GM19238 (cell line): ENCODE results near the gene OTOG.
"Not testable (repeated sequence)": the region's sequence is repeated elsewhere in the genome, so short reads cannot be mapped to it uniquely, and the experiment has no call there.

Experiments
- DNase-seq: peaks from one replicate; pipeline ENCODE4 v3.0.0; 2011; ENCODE audit warnings: low spot score; ENCODE audit not compliant: insufficient read length

The OTOG gene

DNA sequence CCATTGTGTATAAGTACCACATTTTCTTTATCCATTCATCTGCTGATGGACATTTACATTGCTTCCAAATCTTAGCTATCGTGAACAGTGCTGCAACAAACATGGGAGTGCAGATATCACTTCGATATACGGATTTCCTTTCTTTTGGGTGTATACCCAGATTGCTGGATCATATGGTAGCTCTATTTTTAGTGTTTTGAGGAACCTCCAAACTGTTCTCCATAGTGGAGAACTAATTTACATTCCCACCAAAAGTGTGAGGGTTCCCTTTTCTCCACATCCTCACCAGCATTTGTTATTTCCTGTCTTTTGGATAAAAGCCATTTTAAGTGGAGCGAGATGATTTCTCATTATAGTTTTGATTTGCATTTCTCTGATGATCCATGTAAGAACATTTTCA lies 75.7 kb downstream of the OTOG start:
- DNase-seq: not testable (repeated sequence)

DNA sequence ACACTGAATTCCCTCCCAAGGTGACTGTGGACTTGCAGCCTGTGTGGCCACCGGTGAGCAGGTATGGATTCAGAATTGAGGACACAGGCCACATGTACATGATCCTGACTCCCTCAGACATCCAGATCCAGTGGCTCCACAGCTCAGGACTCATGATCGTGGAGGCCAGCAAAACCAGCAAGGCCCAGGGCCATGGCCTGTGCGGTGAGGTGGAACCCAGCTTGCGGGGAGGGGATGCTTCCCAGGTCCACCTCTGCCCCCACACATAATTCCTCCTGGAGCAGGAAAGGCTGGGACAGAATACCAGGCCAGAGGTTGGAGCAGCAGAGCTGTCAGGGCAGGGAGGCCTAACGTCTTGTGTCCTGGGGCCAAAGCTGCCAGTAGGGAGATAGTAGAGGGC lies 82.1 kb downstream of the OTOG start:
- DNase-seq: no peak

DNA sequence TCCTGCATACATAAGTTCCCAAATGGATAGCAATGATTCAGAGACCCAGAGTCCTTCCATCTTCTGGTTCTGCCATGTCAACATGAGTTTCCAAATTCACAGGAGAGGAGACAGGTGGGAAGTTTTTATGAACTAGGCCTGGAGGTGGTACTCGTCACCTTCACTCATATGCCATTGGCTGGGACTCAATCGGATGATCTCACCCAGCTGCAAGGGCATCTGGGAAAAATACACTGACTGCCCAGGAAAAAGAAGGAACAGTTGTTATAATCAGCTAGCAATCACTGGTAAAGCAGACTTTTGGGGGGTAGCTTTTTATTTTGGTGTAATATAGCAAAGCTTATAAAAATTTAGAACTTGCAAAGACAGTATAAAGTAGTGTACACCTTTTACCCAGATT lies 83.9 kb downstream of the OTOG start:
- no peak for DNase-seq

DNA sequence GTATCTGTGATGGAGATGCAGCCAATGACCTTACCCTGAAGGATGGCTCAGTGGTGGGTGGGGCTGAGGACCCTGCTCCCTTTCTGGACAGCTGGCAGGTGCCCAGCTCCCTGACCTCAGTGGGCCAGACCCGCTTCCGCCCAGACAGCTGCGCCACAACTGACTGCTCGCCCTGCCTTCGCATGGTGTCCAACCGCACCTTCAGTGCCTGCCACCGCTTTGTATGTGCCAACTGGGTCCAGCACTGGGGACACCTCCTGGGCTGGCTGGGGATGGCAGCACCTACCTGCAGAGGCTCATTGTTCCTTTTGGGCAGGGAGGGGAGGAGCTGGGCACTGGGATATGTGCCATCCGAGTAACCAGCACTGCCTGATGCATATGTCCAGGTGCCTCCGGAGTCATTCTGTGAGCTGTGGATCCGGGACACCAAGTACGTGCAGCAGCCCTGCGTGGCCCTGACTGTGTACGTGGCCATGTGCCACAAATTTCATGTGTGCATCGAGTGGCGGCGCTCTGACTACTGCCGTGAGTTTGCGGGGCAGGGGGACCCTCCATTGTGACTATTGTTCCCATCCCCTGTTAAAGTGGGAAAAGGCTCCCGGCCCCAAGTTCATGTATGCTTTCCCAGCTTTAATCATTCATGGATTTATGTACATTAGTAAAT lies 84.8 kb downstream of the OTOG start:
- DNase-seq: no peak

DNA sequence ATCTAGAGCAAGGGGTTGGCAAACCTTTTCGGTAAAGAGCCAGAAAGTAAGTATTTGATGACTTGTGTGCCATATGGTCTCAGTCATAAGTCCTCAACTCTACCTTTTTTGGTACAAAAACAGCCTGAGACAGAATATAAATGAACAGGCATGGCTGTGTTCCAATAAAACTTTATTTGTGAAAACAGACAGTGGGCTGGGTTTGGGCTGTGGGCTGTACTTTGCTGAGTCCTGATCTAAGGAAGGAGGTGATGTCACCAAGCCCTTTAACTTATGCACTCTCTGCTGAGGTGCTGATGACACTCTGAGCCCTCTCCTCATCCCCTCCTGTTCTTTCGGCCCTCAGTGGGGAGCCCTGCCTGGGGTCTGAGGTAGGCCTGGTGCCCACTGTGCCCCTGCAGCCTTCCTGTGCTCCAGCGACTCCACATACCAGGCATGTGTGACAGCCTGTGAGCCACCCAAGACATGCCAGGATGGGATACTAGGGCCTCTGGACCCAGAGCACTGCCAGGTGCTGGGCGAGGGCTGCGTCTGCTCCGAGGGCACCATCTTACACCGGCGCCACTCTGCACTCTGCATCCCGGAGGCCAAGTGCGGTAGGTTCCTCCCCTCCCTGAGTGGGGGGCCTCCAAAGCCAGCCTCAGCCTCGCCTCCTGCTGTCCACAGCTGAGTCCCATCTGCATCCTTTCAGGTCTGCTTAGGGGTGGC lies 86.4 kb downstream of the OTOG start:
- no peak for DNase-seq

DNA sequence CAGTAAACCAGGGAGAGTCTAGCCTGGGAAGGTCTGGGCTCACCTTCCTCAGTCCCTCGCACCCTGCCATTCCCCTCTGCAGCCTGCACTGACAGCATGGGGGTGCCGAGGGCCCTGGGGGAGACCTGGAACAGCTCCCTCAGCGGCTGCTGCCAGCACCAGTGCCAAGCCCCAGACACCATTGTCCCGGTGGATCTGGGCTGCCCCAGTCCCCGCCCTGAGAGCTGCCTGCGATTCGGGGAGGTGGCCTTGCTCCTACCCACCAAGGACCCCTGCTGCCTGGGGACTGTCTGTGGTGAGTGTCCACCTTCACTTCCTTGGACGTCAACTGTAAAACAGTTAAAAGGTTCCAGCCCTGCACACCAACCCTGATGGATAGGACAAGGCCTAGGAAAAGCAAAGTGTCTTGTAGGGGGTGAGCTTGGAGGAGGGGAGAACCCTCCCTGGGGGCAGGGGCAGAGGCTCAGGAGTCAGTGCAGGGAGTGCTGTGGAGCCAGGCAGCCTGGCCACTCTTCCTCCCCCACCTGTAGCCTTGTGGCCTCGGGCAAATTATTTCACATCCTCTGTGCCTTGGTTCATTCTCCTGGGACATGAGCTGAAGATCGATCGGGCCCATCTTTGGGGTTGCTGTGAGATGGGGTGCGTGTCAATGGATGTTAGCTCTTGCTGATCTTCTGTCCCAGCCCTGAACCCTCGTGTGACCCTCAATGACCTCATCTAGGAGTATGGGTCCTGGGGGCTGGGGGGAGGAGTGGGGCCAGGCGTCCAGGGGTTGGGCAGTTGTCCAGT lies 87.1 kb downstream of the OTOG start:
- DNase-seq: no peak

DNA sequence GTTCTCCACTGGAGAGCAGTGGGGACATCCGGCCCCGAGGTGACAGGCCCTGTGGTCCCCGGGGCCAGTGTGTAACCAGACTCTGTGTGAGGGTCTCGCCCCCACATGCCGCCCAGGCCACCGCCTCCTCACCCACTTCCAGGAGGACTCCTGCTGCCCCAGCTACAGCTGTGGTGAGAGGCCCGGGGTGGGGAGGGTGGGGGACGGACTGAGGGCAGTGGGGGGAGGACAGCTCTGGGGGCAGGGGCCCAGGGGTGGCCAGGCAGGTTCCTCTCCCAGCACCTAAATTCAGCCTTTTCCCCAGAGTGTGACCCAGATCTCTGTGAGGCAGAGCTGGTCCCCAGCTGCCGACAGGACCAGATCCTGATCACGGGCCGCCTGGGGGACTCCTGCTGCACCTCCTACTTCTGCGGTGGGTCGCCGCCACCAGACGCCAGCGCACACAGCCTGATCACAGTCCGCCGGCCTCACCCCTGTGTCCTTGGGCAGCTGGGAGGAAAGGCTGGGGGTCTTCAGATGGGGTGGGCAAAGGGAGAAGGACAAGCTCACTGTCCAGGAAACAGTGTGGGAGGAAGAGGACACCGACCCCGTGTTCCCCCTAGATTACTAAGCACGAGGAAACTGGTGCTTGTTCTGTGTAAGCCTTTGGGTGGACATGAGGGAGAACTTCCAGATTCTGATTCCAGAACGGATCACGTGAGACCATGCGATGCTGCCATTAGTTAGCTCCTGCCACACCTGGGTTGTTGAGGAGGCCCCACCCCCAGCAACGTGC lies 87.9 kb downstream of the OTOG start:
- DNase-seq: no peak

DNA sequence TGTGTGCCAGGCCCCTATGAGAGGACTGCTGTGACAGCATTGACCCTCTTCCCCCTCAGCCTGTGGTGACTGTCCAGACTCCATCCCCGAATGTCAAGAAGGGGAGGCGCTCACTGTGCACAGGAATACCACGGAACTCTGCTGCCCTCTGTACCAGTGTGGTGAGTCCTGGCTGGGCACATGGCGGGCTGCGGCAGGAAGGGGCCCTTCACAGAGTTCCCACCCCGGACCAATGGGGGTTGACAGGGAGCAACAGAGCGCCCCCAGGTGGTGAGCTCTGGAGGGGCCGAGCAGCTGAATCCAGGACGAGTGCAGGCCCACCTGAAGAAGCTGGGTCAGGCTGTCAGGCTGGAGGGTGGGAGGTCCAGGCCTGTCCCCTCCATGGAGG lies 88.5 kb downstream of the OTOG start:
- DNase-seq: no peak

DNA sequence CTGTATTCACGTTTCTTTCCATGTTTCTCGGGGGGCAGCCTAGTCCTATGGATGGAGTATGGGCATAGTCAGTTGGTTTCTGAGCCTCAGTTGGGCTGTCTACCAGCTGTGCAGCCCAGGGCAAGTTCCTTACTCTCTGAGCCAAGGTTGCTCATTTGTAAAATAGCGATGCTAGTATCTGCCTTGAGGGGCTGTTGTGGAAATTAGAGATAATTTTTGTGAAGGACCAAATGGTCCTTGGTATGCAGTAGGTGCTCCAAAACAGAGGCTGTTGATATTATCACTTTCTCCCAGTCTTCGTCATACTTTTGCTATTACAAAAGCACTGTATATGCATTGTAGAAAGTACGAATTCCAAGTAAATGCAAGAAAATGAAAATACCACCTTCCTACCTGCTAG lies 89.7 kb downstream of the OTOG start:
- no peak for DNase-seq

DNA sequence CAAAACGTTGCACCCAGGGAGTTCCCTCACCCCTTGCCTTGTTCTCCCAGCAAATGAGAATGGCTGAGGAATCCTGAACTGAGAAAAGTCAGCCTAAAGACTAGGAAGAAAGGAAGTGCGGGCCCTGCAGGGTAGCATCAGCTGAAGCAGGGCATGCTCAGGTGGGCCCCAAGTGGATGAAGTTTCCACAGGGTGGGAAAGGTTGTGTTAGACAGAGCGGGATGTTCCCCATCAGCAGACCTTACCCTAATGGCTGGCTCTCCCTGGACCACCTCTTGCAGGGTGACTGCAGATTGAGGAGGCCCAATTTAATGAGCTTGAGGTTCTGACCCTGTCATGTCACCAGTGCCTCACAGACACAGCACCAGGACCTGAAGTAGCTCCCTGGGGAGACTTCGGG lies 90.8 kb downstream of the OTOG start:
- DNase-seq: no peak

DNA sequence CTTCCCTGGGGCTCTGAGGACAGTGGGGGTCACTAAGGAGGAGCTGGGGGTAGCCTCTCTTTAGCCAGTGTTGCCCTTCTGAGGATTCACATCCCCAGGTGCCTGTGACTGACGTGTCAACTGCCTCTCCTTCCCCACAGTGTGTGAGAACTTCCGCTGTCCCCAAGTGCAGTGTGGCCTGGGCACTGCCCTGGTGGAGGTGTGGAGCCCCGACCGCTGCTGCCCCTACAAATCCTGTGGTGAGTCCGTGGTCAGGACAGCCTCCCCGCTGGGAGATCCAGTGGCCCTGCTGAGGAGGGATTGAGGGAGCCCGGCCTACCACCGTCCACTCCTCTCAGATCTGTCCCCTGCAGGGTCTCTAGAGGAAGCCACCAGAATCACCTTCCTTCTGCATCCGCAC lies 91.3 kb downstream of the OTOG start:
- DNase-seq: no peak

DNA sequence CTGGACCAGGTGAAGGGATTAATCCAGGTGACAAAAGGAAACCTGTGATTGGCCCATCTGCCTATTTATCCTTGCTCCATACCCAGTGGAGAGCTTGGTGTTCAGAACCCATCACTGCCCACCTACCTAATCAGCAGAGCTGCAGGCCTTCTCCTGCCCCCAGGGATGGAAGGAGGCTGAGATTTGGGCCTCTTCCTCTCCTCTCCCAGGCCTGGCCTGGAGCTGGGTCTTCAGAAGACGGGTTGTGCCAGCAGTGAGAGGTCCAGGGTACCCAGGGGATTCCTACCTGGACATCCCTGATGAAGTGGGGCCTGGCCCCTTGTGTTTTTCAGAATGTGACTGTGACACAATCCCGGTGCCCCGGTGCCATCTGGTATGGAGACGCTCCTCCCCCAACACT lies 92.0 kb downstream of the OTOG start:
- DNase-seq: no peak

DNA sequence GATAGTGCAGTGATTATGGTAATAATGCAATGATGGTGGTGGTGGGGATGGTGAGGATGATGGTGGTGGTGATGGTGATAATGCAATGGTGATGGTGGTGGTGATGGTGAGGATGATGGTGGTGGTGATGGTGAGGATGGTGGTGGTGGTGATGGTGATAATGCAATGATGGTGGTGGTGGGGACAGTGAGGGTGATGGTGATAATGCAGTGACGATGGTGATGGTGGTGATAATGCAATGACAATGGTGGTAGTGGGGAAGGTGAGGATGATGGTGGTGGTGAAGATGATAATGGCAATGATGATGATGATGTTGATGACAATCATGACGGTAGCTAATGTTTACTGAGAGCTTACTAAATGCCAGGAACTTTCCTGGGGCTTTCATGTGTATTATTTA lies 92.7 kb downstream of the OTOG start:
- DNase-seq: no peak

DNA sequence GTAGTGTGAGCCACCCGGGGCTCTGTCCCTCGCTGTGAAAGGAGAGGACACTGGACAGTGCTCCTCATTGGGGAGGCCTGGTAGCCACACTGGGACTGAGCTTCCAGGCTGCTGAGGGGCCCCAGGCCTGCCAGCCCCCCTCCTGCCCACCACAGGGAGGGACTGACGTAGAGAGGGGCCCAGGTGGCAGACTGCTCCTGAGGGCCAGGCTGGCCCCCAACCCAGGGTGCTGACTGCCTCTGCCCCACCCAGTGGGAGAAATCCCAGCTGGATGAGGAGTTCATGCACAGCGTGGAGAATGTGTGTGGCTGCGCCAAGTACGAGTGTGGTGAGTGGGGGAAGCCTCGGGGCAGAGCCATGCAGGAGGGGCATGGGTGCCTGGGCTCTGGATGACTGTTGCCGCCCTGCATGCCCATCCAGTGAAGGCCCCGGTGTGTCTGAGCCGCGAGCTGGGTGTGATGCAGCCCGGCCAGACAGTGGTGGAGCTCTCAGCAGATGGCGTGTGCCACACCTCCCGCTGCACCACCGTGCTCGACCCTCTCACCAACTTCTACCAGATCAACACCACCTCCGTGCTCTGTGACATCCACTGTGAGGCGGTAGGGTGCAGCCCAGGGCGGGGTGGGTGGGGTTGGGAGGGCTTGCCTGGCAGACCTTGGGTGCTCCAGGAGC lies 93.6 kb downstream of the OTOG start:
- no peak for DNase-seq

DNA sequence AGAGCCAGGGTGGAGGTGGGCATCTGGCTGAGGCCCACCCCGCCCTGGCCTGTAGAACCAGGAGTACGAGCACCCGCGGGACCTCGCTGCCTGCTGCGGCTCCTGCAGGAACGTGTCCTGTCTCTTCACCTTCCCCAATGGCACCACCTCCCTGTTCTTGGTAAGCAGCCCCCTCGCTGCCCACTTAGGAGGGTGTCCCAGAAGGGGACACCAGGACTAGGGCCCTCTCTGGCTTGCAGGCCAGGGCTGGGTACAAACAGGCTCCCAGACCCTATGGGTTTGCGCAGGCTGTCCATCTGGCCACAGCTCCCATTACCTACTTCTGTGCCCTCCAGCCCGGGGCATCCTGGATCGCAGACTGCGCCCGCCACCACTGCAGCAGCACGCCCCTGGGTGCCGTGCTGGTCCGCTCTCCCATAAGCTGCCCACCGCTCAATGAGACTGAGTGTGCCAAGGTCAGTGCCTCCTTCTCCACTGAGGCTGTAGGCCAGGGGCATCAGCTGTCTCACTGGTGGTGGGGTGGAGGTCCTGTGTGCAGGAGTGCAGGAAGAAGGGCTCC lies 94.8 kb downstream of the OTOG start:
- DNase-seq: no peak

DNA sequence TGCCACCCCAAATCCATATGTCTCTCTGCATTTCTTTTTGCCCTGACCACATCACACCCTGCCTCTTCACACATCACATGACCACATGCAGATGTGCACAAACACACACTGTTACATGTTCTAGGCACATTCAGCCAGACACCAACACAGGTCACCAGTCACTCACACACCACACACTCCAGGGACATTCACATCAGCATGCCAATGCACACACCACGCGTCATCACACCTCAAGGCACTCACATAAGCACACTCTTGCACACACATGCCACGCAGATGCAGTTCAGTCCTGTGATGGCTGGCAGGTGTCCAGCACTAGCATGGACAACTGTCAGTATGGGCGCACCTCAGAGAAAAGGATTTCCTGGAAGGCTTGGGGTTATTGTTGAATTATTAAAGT lies 95.3 kb downstream of the OTOG start:
- DNase-seq: no peak

DNA sequence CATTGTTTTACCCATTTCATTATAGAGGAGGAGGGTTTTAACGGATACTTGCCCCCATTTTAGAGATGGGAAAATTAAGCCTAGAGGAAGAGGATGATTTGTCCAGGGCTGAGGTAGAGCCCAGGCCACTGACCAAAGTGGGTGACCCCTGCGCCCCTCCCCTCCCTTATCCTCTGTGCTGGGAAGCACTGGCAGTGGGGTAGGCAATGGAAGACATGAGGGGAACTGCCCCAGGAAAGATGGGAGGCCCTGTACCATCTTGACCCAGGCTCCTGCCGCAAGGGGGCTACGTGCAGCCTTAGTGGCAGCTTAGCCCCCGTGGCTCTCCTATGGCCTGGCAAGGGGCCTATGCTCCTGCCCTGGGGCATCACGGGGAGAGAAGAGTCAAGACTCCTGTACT lies 95.9 kb downstream of the OTOG start:
- DNase-seq: no peak

DNA sequence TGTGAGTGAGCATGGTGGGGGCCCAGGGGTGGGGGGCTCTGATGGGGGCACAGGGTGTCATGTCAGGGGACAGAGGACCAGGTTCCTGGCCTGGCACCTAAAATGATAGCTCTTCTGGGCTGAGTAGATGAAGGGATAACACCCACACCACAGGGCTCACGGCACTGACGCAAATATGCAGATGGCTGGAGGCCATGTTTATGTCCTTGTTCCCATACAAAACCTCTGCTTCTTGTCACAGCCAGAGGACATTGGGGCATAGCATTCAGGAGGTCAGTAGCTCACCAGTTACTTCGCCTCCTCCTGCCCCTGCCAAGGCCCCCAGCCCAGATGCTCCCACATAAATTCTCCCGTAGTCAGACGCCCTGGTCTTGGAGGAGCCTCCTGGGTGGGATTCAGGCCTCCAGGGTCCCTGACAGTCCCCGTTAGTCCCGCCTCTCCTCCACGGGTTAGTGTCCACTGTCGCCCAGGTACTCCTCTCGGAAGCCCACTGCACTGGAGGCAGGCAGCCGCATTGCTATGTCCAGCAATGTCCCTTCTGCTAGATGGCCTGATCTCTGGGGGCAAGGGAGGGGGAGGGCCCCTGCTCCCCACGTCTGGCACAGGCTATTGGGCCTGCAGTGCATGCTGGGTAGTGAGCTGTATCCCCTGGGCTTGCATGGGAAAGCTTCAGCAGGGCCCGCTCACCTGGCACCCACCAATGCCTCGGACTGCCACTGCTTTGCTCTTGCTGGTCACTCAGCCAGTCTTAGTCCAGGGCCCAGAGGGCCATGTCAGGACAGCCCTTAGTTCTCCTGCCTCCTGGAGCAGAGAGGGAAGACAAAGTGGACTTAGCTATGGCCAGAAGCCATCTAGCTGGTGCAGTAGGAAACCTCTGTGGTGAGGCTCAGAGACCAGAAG lies 96.7 kb downstream of the OTOG start:
- DNase-seq: no peak

DNA sequence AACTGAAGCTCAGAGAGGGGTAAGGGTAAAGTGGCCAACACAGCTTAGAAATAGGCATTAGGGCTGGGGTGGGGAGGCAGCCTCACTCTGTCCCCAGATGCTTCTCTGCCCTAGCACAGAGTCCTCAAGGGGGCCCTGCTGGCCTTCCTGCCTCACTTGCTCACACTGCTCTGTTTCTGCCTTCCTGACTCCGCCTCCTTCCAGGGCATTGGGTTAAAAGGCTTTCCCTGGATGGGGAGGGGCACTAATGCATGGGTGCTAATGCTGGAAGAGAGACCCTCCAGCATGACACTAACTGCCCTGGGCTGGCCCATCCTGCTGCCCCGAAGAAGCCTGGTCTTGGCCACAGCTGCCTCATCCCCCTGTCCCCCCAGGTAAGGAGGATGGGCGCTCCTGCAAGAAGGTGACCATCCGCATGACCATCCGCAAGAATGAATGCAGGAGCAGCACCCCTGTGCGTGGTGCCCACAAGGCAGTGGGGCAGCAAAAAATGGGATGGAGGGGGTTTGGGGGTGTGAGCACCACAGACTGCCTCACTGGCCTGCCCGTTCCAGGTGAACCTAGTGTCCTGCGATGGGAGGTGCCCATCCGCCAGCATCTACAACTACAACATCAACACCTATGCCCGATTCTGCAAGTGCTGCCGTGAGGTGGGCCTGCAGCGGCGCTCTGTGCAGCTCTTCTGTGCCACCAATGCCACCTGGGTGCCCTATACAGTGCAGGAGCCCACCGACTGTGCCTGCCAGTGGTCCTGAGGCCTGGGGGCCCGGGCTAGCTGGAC lies 98.3 kb downstream of the OTOG start:
- no peak for DNase-seq
